NB4 (cell line): ENCODE data around the gene SLC1A1.

Source experiments
- DNase-seq: peaks from one replicate; pipeline ENCODE4 v3.0.0; 2010; ENCODE audit warnings: low read depth
- H3K4me3 ChIP-seq: one replicate; pipeline ENCODE4 v1.5.1; 2011; ENCODE audit warnings: mild to moderate bottlenecking, low read depth, low read length, moderate library complexity
- CTCF ChIP-seq: IDR thresholded peaks from one replicate; pipeline ENCODE4 v1.5.1; 2012; ENCODE audit warnings: low read depth, low read length
- MAX ChIP-seq: IDR thresholded peaks from 2 replicates; pipeline ENCODE4 v1.6.1; 2011; ENCODE audit warnings: low read depth, low read length
- MYC ChIP-seq: IDR thresholded peaks from 2 replicates; pipeline ENCODE4 v1.6.1; 2011; ENCODE audit warnings: low read depth, low read length
- POLR2A ChIP-seq: IDR thresholded peaks from 2 replicates; pipeline ENCODE4 v1.6.1; 2011; ENCODE audit warnings: mild to moderate bottlenecking; ENCODE audit not compliant: insufficient read length; ENCODE audit errors: extremely low read depth

Gene SLC1A1

GRCh38 chr9:4559261-4560182 is 69.3 kb downstream of the SLC1A1 start:
- TF ChIP-seq MYC = no peak
- TF ChIP-seq MAX = no peak
- no peak for TF ChIP-seq CTCF
- no peak for TF ChIP-seq POLR2A
- H3K4me3 ChIP-seq = no peak overlapping the region
- DNase-seq = no peak

GRCh38 chr9:4563105-4563504 is 72.8 kb downstream of the SLC1A1 start:
- DNase-seq = no peak
- TF ChIP-seq MYC = no peak
- no peak for TF ChIP-seq MAX
- TF ChIP-seq CTCF = no peak
- TF ChIP-seq POLR2A = no peak
- no peak overlapping the region for H3K4me3 ChIP-seq

- DNase-seq = no peak
- TF ChIP-seq POLR2A = no peak
- no peak for TF ChIP-seq CTCF
- TF ChIP-seq MAX = no peak
- TF ChIP-seq MYC = no peak
- H3K4me3 ChIP-seq = no peak overlapping the region
These were observed 76.5 kb downstream of the SLC1A1 start for GRCh38 chr9:4566806-4567205.

GRCh38 chr9:4567601-4568000 is 77.3 kb downstream of the SLC1A1 start:
- TF ChIP-seq CTCF (no peak), MYC (no peak), POLR2A (no peak), MAX (no peak)
- H3K4me3 ChIP-seq = no peak overlapping the region
- DNase-seq = no peak

GRCh38 chr9:4569101-4569500 is 78.8 kb downstream of the SLC1A1 start:
- no peak overlapping the region for H3K4me3 ChIP-seq
- no peak for DNase-seq
- TF ChIP-seq MAX = no peak
- TF ChIP-seq MYC = no peak
- no peak for TF ChIP-seq CTCF
- no peak for TF ChIP-seq POLR2A
